Natural killer cell (primary cell): ENCODE results near the gene GRB10. TPM values are rescaled to one million over a fixed set of nuclear protein-coding genes. Genes with fewer than 3 reads are reported as not detected.
"Not testable (repeated sequence)": the region's sequence is repeated elsewhere in the genome, so short reads cannot be mapped to it uniquely, and the experiment has no call there.

Source experiments
- ATAC-seq, 3 donors: fragments of 150-1000 bp in 2 of 3; fragments of 200-7000 bp in 1 of 3; cut with Tn5 transposase; 1 replicate in 1 of 3; 2 replicates in 2 of 3; pipeline ENCODE4 v1.10.0; 2021; ENCODE audit warnings: mild to moderate bottlenecking in 2 of 3, moderate library complexity in 2 of 3
- DNase-seq, 2 donors: peaks; one replicate each; pipeline versions ENCODE4 v3.0.0 to v3.0.0-alpha.2; 2013 to 2021; ENCODE audit warnings: mixed read lengths in 1 of 2
- H3K27ac ChIP-seq: one replicate; pipeline ENCODE4 v1.5.1; 2013; ENCODE audit warnings: mild to moderate bottlenecking, low read length
- H3K27me3 ChIP-seq: one replicate; pipeline ENCODE4 v1.6.1; 2013; ENCODE audit warnings: low read length; ENCODE audit not compliant: control insufficient read depth, insufficient read depth
- H3K36me3 ChIP-seq: one replicate; pipeline ENCODE4 v1.6.1; 2013; ENCODE audit warnings: low read length; ENCODE audit not compliant: control insufficient read depth, insufficient read depth
- H3K4me1 ChIP-seq: one replicate; pipeline ENCODE4 v1.6.1; 2013; ENCODE audit warnings: low read length; ENCODE audit not compliant: control insufficient read depth, insufficient read depth
- H3K4me3 ChIP-seq: one replicate; pipeline ENCODE4 v1.5.1; 2013; ENCODE audit warnings: low read length
- H3K9me3 ChIP-seq: one replicate; pipeline ENCODE4 v1.6.1; 2013; ENCODE audit warnings: low read length; ENCODE audit not compliant: control insufficient read depth, insufficient read depth
- H3K27ac Mint-ChIP-seq, 2 donors: one replicate each; pipeline ENCODE4 v1.8.0; 2022; ENCODE audit warnings: mild to moderate bottlenecking in 2 of 2, mixed read lengths in 2 of 2, moderate library complexity in 1 of 2
- H3K27me3 Mint-ChIP-seq, 2 donors: one replicate each; pipeline ENCODE4 v1.8.0; 2022; ENCODE audit warnings: low read depth in 2 of 2, mixed read lengths in 2 of 2
- H3K36me3 Mint-ChIP-seq: one replicate; pipeline ENCODE4 v1.8.0; 2022; ENCODE audit warnings: mixed read lengths
- H3K4me1 Mint-ChIP-seq, 2 donors: one replicate each; pipeline ENCODE4 v1.8.0; 2022; ENCODE audit warnings: mixed read lengths in 2 of 2
- H3K4me3 Mint-ChIP-seq: one replicate; pipeline ENCODE4 v1.8.0; 2022; ENCODE audit warnings: mild to moderate bottlenecking, moderate library complexity, mixed read lengths
- H3K9me3 Mint-ChIP-seq, 2 donors: one replicate each; pipeline ENCODE4 v1.8.0; 2022; ENCODE audit warnings: mixed read lengths in 2 of 2
- WGBS: methylation state at CpG from one replicate; pipeline ENCODE4 v1.1.7; 2013; ENCODE audit warnings: missing lambda C conversion rate; ENCODE audit not compliant: insufficient coverage; 5-methylcytosine and 5-hydroxymethylcytosine counted together
- intact Hi-C: fragments of 100-400 bp; cut with micrococcal nuclease; formaldehyde crosslinking; loops from one replicate; pipeline ENCODE4 v1.14.2; 2022
- total RNA-seq, 4 donors: library from RNA; stranded (reverse); fragments of 120-200 nt in 1 of 4; gene quantifications; one replicate each; pipeline versions ENCODE4 v1.2.3 to v1.2.4, GENCODE V29; 2013 to 2022
- TF ChIP-seq, protein P1 (sequence below): fragments of 200-600 bp; IDR thresholded peaks from one replicate; pipeline ENCODE4 v1.8.0; 2022; ENCODE audit warnings: antibody characterized with exemption

Gene GRB10
- total RNA-seq, 3 donors from 2014 or later (not counting 1 experiment from before 2014, with no cell fraction given) = 0.16 to 24.4 (median 1.4) TPM

DNA sequence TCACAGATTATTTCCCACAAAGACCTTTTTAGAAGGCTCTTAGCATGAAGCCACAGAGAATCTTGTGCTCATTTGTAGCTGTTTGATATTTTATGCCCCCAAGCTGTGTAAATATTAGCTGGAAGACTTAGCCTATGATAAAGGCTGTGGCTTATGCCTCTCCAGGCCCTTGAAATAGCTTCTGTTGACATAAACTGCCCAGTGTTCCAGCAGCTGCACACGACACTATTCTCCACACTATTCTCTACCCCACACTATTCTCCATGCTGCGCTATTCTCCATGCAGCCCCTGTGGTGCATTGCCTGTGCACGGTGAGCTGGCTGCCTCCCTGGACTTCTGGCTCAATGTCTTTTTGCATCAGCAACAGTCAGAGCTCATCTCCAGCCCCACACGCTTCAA lies 230.6 kb downstream of the GRB10 start:
- Histone ChIP-seq H3K27me3 (no peaks in the 10 kb centered on the region), H3K4me3 (no peak overlapping the region), H3K4me1 (no peaks in the 10 kb centered on the region), H3K36me3 (no peaks in the 10 kb centered on the region), H3K27ac (no peak overlapping the region), H3K9me3 (no peaks in the 10 kb centered on the region)
- TF ChIP-seq, protein P1, sequence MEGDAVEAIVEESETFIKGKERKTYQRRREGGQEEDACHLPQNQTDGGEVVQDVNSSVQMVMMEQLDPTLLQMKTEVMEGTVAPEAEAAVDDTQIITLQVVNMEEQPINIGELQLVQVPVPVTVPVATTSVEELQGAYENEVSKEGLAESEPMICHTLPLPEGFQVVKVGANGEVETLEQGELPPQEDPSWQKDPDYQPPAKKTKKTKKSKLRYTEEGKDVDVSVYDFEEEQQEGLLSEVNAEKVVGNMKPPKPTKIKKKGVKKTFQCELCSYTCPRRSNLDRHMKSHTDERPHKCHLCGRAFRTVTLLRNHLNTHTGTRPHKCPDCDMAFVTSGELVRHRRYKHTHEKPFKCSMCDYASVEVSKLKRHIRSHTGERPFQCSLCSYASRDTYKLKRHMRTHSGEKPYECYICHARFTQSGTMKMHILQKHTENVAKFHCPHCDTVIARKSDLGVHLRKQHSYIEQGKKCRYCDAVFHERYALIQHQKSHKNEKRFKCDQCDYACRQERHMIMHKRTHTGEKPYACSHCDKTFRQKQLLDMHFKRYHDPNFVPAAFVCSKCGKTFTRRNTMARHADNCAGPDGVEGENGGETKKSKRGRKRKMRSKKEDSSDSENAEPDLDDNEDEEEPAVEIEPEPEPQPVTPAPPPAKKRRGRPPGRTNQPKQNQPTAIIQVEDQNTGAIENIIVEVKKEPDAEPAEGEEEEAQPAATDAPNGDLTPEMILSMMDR = no peak
- Mint-ChIP-seq H3K27me3 (peaks cover 21 to 30% of the 10 kb centered on the region in 2 donors), H3K36me3 (no peaks in the 10 kb centered on the region), H3K27ac (no peak overlapping the region), H3K9me3 (no peaks in the 10 kb centered on the region), H3K4me3 (no peak overlapping the region), H3K4me1 (no peaks in the 10 kb centered on the region)
- WGBS = 90% methylated on average over 4 of the region's 4 CpGs
- ATAC-seq (no peak), DNase-seq (no peak)
- intact Hi-C loops = no loop called here

DNA sequence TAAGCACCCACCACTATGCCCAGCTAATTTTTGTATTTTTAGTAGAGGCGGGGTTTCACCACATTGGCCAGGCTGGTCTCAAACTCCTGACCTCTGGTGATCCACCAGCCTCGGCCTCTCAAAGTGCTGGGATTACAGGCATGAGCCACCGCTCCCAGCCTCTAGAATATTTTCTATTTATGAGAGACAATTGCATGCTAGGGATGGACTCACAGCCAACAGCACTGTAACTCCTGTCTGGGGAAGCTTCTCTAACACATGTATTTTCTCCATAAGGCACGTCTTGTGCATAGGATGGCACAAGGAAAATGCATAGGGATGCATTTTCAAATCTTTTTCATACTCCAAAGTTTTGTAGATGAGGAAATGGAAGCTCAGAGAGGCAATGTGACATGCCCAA lies 237.1 kb downstream of the GRB10 start:
- H3K27me3 Mint-ChIP-seq, H3K36me3 ChIP-seq, DNase-seq, H3K27ac Mint-ChIP-seq, H3K9me3 ChIP-seq, H3K4me1 Mint-ChIP-seq, H3K27ac ChIP-seq, H3K4me1 ChIP-seq, H3K27me3 ChIP-seq, ATAC-seq, H3K4me3 ChIP-seq, intact Hi-C loops, H3K36me3 Mint-ChIP-seq, H3K9me3 Mint-ChIP-seq, H3K4me3 Mint-ChIP-seq: not testable (repeated sequence)
- WGBS = 90% methylated on average over 3 of the region's 4 CpGs

DNA sequence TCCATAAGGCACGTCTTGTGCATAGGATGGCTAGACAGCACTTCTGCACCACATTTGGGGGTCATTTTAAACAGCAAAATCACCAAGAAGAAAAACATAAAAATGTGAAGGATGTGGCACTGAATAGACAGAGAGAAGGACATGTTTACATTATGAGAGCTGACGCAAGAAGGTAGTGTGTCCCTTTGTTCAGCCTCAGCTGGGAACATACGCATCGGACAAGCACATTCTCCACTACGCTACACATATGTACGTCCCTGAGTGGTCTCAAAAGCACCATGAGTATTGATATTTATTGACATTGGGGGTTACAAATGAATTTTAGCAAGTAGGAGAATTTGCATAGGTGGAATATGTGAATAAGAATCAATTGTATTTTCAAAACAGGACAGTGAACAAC lies 237.7 kb downstream of the GRB10 start:
- 76% methylated on average over 6 of the region's 6 CpGs for whole genome bisulfite sequencing
- H3K27me3 Mint-ChIP-seq = peaks cover 0 to 4% of the 10 kb centered on the region in 2 donors
- no peaks in the 10 kb centered on the region for H3K27me3 ChIP-seq

DNA sequence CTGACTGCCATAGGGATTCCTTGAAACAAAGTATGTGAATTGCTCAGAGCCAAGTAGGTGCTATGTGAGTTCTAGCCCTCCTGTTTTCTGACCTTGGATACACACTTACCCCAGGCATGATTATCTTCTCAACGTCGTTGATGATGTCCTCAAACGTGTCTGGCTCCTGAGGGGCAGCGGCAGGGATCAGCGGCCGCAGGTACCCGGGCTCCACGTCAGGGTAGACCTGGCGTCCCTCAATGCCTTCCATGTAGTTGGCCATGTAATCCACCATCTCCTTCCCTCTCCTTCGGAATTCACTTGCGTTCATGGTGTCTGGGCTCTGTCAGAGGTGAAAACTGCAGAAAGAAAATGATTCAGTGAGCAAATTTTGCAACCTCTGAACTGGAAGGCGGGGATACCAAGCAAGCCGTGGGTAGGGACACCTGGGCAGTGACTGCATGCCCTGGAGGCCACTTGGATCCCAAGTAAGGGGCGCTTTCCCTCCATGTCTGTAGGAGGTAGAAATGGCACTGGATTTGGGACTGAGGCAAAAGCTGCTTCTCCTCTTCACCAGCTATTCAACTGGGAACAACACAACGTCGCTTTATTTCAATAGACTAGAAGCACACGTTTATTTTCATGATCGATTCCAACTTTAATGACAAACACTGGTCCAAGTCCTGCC lies 238.8 kb downstream of the GRB10 start:
- H3K27ac ChIP-seq = no peak overlapping the region
- no peaks in the 10 kb centered on the region for H3K9me3 ChIP-seq
- peaks cover 0 to 4% of the 10 kb centered on the region in 2 donors for H3K27me3 Mint-ChIP-seq
- no peaks in the 10 kb centered on the region for H3K36me3 Mint-ChIP-seq
- no peak overlapping the region for H3K27ac Mint-ChIP-seq
- TF ChIP-seq, protein P1 = no peak
- H3K27me3 ChIP-seq = no peaks in the 10 kb centered on the region
- no peaks in the 10 kb centered on the region for H3K4me1 Mint-ChIP-seq
- no peaks in the 10 kb centered on the region for H3K36me3 ChIP-seq
- 90% methylated on average over 18 of the region's 18 CpGs for WGBS
- H3K4me1 ChIP-seq = no peaks in the 10 kb centered on the region
- intact Hi-C loops = no loop called here
- no peak for DNase-seq
- H3K9me3 Mint-ChIP-seq = no peaks in the 10 kb centered on the region
- ATAC-seq = no peak
- no peak overlapping the region for H3K4me3 ChIP-seq
- H3K4me3 Mint-ChIP-seq = no peak overlapping the region

More for the DNA sequence above, 237.7 kb downstream of the GRB10 start:
- Histone ChIP-seq H3K4me1 (no peaks in the 10 kb centered on the region), H3K4me3 (no peak overlapping the region), H3K36me3 (no peaks in the 10 kb centered on the region), H3K9me3 (no peaks in the 10 kb centered on the region), H3K27ac (no peak overlapping the region)
- Mint-ChIP-seq H3K36me3 (no peaks in the 10 kb centered on the region), H3K9me3 (no peaks in the 10 kb centered on the region), H3K27ac (no peak overlapping the region), H3K4me3 (no peak overlapping the region), H3K4me1 (no peaks in the 10 kb centered on the region)
- no peak for DNase-seq
- TF ChIP-seq, protein P1 = no peak
- intact Hi-C loops = no loop called here
- ATAC-seq = no peak
